K562 (cell line): ENCODE results near the gene SATB2. TPM values are rescaled to one million over a fixed set of nuclear protein-coding genes. Genes with fewer than 3 reads are reported as not detected.
A peak's percentile ranks its signal among the peaks of the same experiment; 100 is the strongest.

Experiments
- AFF1 ChIP-seq, 2 experiments: fragments of 450-650 bp; IDR thresholded peaks; 2 replicates each; pipeline ENCODE4 v1.6.1; 2018; ENCODE audit warnings: mild to moderate bottlenecking in 2 of 2, low read depth in 1 of 2; ENCODE audit not compliant: partially characterized antibody in 2 of 2
- BRD4 ChIP-seq: fragments of 200-600 bp; sonication (generic); IDR thresholded peaks from 2 replicates; pipeline ENCODE4 v1.6.1; 2017; ENCODE audit warnings: inconsistent platforms
- POLR2AphosphoS5 ChIP-seq: IDR thresholded peaks from 2 replicates; pipeline ENCODE4 v1.6.1; 2011; ENCODE audit warnings: mild to moderate bottlenecking, low read depth, low read length, moderate library complexity; ENCODE audit not compliant: control insufficient read depth, insufficient read depth
- RBBP5 ChIP-seq: fragments of 200-600 bp; sonication (generic); IDR thresholded peaks from 2 replicates; pipeline ENCODE4 v1.6.1; 2012; ENCODE audit warnings: borderline replicate concordance, mild to moderate bottlenecking, low read length, control low read depth, inconsistent platforms; ENCODE audit not compliant: insufficient read depth, poor library complexity, severe bottlenecking
- RBFOX2 ChIP-seq: fragments of 200-400 bp; formaldehyde crosslinking; IDR thresholded peaks from 2 replicates; pipeline ENCODE4 v1.6.1; 2017; ENCODE audit warnings: low read depth, mild to moderate bottlenecking, low read length, moderate library complexity
- SAFB ChIP-seq: fragments of 200-400 bp; formaldehyde crosslinking; IDR thresholded peaks from 2 replicates; pipeline ENCODE4 v1.6.1; 2017; ENCODE audit warnings: low read depth, low read length, borderline replicate concordance
- polyA plus RNA-seq, 8 experiments: library from polyadenylated mRNA; depleted of rRNA in 4 of 8; stranded (reverse) in 5 of 8; unstranded in 3 of 8; fragments of >200 nt; fragmentation: Nextera tagmentation in 2 of 8; fragmentation: Illumina TruSeq in 1 of 8; extraction: Ambion mirVana in 2 of 8; extraction: Trizol in 1 of 8; gene quantifications; 2 replicates each; pipeline versions ENCODE4 v1.2.1 to v1.2.3, GENCODE V29; 2011 to 2014; ENCODE audit warnings: inconsistent platforms in 1 of 8, missing spikeins in 1 of 8
- total RNA-seq, 7 experiments: library from RNA; depleted of rRNA in 6 of 7; stranded (reverse); fragments of >200 nt in 6 of 7; fragmentation: Illumina TruSeq in 2 of 7; extraction: Trizol in 2 of 7; gene quantifications; 2 replicates each; pipeline versions ENCODE4 v1.2.1 to v1.2.3, GENCODE V29; 2011 to 2021; ENCODE audit warnings: low replicate concordance in 1 of 7

The SATB2 gene
- total and polyA plus RNA-seq, 9 of the 15 experiments (the other 6 are each of a cell fraction or from before 2014, with no cell fraction given), result 4.5 to 34.0 (median 15.1) TPM

- TF ChIP-seq RBBP5 (peak; percentile 64), RBFOX2 (peak; percentile 5), AFF1 (IDR thresholded peaks at IDR 0.05; ENCODE audit: low read depth in 1 of 2, partially characterized antibody in 2 of 2) (no peak), POLR2AphosphoS5 (0 out of 2 replicates have a peak, but pooled peaks have one; percentile 30), BRD4 (no peak), SAFB (peak; percentile 71; the same call in 1 of the 2 replicates)
Measured at GRCh38 chr2:199456383-199457146, 1.2 kb downstream of the SATB2 start (continued).
